BE2C (cell line): ENCODE measurements around the gene MYO1C.

Experiments
- DNase-seq: peaks from one replicate; pipeline ENCODE4 v3.0.0-alpha.2; 2020
- H3K27me3 ChIP-seq: fragments of 250-450 bp; sonication (Bioruptor Pico); 2 replicates; pipeline ENCODE4 v1.5.1; 2020; ENCODE audit warnings: mild to moderate bottlenecking
- H3K36me3 ChIP-seq: fragments of 250-450 bp; sonication (Bioruptor Pico); 2 replicates; pipeline ENCODE4 v1.5.1; 2020; ENCODE audit warnings: mild to moderate bottlenecking
- H3K4me1 ChIP-seq: fragments of 250-450 bp; sonication (Bioruptor Pico); 2 replicates; pipeline ENCODE4 v1.5.1; 2020
- H3K4me3 ChIP-seq: 2 replicates; pipeline ENCODE4 v1.5.1; 2011; ENCODE audit warnings: low read depth, low read length
- H3K9me3 ChIP-seq: fragments of 250-450 bp; sonication (Bioruptor Pico); 2 replicates; pipeline ENCODE4 v1.5.1; 2020
- CTCF ChIP-seq: IDR thresholded peaks from 2 replicates; pipeline ENCODE4 v1.5.1; 2012; ENCODE audit warnings: mild to moderate bottlenecking, low read depth, low read length

Gene MYO1C

GRCh38 chr17:1482680-1483079 is 9.8 kb downstream of the MYO1C start:
- Histone ChIP-seq H3K9me3 (no peaks in the 10 kb centered on the region), H3K36me3 (no peaks in the 10 kb centered on the region), H3K4me1 (no peaks in the 10 kb centered on the region), H3K27me3 (no peaks in the 10 kb centered on the region), H3K4me3 (no peak overlapping the region)
- no peak for TF ChIP-seq CTCF
- DNase-seq = no peak

GRCh38 chr17:1481736-1482135 is 10.8 kb downstream of the MYO1C start:
- H3K27me3 ChIP-seq = no peaks in the 10 kb centered on the region
- no peaks in the 10 kb centered on the region for H3K9me3 ChIP-seq
- TF ChIP-seq CTCF = no peak

GRCh38 chr17:1480747-1481465 is 11.6 kb downstream of the MYO1C start:
- Histone ChIP-seq H3K36me3 (no peaks in the 10 kb centered on the region), H3K4me3 (no peak overlapping the region), H3K9me3 (no peaks in the 10 kb centered on the region), H3K4me1 (no peaks in the 10 kb centered on the region), H3K27me3 (no peaks in the 10 kb centered on the region)
- DNase-seq = no peak
- TF ChIP-seq CTCF = no peak

More at GRCh38 chr17:1481736-1482135, 10.8 kb downstream of the MYO1C start:
- DNase-seq = no peak
- no peaks in the 10 kb centered on the region for H3K4me1 ChIP-seq
- no peak overlapping the region for H3K4me3 ChIP-seq
- no peaks in the 10 kb centered on the region for H3K36me3 ChIP-seq

- no peak for TF ChIP-seq CTCF
- H3K4me3 ChIP-seq = no peak overlapping the region
- H3K9me3 ChIP-seq = no peaks in the 10 kb centered on the region
- no peaks in the 10 kb centered on the region for H3K4me1 ChIP-seq
- H3K36me3 ChIP-seq = no peaks in the 10 kb centered on the region
- DNase-seq = no peak
- no peaks in the 10 kb centered on the region for H3K27me3 ChIP-seq
Observed at GRCh38 chr17:1478418-1478817, 14.1 kb downstream of the MYO1C start.

- no peaks in the 10 kb centered on the region for H3K9me3 ChIP-seq
- H3K4me1 ChIP-seq = no peaks in the 10 kb centered on the region
- H3K36me3 ChIP-seq = no peaks in the 10 kb centered on the region
- no peak for DNase-seq
- no peak for TF ChIP-seq CTCF
- no peak overlapping the region for H3K4me3 ChIP-seq
- H3K27me3 ChIP-seq = no peaks in the 10 kb centered on the region
Observed at GRCh38 chr17:1475321-1475854, 17.1 kb downstream of the MYO1C start.

- no peak overlapping the region for H3K4me3 ChIP-seq
- DNase-seq = no peak
Observed at GRCh38 chr17:1474402-1475189, 17.9 kb downstream of the MYO1C start.

More at GRCh38 chr17:1474402-1475189, 17.9 kb downstream of the MYO1C start:
- Histone ChIP-seq H3K9me3 (no peaks in the 10 kb centered on the region), H3K27me3 (no peaks in the 10 kb centered on the region), H3K36me3 (no peaks in the 10 kb centered on the region), H3K4me1 (no peaks in the 10 kb centered on the region)
- TF ChIP-seq CTCF = no peak
